Right cardiac atrium (tissue), 5 donors: ENCODE data around the gene QTRT2. TPM values are rescaled to one million over a fixed set of nuclear protein-coding genes. Genes with fewer than 3 reads are reported as not detected.
A peak's percentile ranks its signal among the peaks of the same experiment; 100 is the strongest.

Source experiments
- ATAC-seq, 2 donors: fragments of 200-7000 bp; cut with Tn5 transposase; one replicate each; pipeline versions ENCODE4 v1.8.0 to v1.9.1; 2020; ENCODE audit warnings: moderate library complexity in 2 of 2, mild to moderate bottlenecking in 1 of 2
- DNase-seq, 3 donors: peaks; one replicate each; pipeline ENCODE4 v3.0.0-alpha.2; 2020
- H3K27ac ChIP-seq: one replicate; pipeline ENCODE4 v1.5.1; 2013; ENCODE audit warnings: mild to moderate bottlenecking, low read length, control low read depth, moderate library complexity
- H3K27me3 ChIP-seq: one replicate; pipeline ENCODE4 v1.6.1; 2013; ENCODE audit not compliant: control insufficient read depth, insufficient read depth
- H3K4me1 ChIP-seq: one replicate; pipeline ENCODE4 v1.6.1; 2013; ENCODE audit warnings: low read length; ENCODE audit not compliant: control insufficient read depth, insufficient read depth
- H3K4me3 ChIP-seq: one replicate; pipeline ENCODE4 v1.5.1; 2013; ENCODE audit warnings: low read length, control low read depth
- H3K9me3 ChIP-seq: one replicate; pipeline ENCODE4 v1.6.1; 2013; ENCODE audit warnings: low read length; ENCODE audit not compliant: control insufficient read depth
- WGBS: extraction: QIAGEN DNeasy Blood & Tissue Kit; methylation state at CpG from one replicate; pipeline ENCODE4 v1.1.7; 2013; 5-methylcytosine and 5-hydroxymethylcytosine counted together
- intact Hi-C, 4 donors: fragments of 100-400 bp; cut with DNase I; formaldehyde crosslinking; loops; one replicate each; pipeline versions ENCODE4 v1.11.0 to v1.14.0; 2022 to 2023
- long read RNA-seq, 4 donors: library from polyadenylated mRNA; unstranded; transcript quantifications; one replicate each; pipeline ENCODE4 v2.0.0, GENCODE V29; 2020 to 2021
- polyA plus RNA-seq: library from polyadenylated mRNA; stranded (reverse); fragments of 200-250 nt; gene quantifications from one replicate; pipeline ENCODE4 v1.2.3, GENCODE V29; 2013
- total RNA-seq, 4 donors: library from RNA; stranded (reverse); fragmentation: NEBNext Ultra II Directional; extraction: Animal tissue kit (Norgen Biotek cat#: 25700); gene quantifications; one replicate each; pipeline ENCODE4 v1.2.1, GENCODE V29; 2021
- donor health status: healthy with polysubstance abuse.
- donor health status: DM: no; HTN: yes; CAD: no.
- donor health status: DM: no; HTN: no; CAD: no.
- donor health status: DM: no; HTN: yes; CAD: no; lungs with severe emphysema.
- donor health status: DM: yes; HTN: yes; CAD: no.

Gene QTRT2
- total RNA-seq (1 to 10 TPM; 7.0 to 9.4 (median 7.4) TPM), polyA plus RNA-seq (3.4 TPM)
- long read RNA-seq, donor 1, partial matches to known transcripts, result 2 of 6 reads
- long read RNA-seq, donor 1, other reads (novel, unspliced or antisense), result 3 of 6 reads
- long read RNA-seq, donor 2, full-length matches to known transcripts, result 2 of 4 reads
- long read RNA-seq, donor 2, partial matches to known transcripts, result 0 of 4 reads
- long read RNA-seq, donor 2, other reads (novel, unspliced or antisense), result 2 of 4 reads
- long read RNA-seq, donor 3, transcript QTRT2-212 (9 exons, 3,844 nt), result major isoform, 8 of 14 reads
- long read RNA-seq, donor 3, partial matches to known transcripts, result 1 of 14 reads
- long read RNA-seq, donor 3, other reads (novel, unspliced or antisense), result 4 of 14 reads
- long read RNA-seq, donor 4, partial matches to known transcripts, result 0 of 4 reads
- long read RNA-seq, donor 4, other reads (novel, unspliced or antisense), result 0 of 4 reads

- no peaks in the 10 kb centered on the region for H3K4me1 ChIP-seq
- peak; percentile 99 for DNase-seq
- intact Hi-C loops, result no loop called here
- H3K4me3 ChIP-seq, result peak within 1 kb of the TSS; percentile 83
- peak within 1 kb of the TSS; percentile 65 for H3K27ac ChIP-seq
- under 1% methylated on average over 49 of the region's 49 CpGs for WGBS
- peak; percentile 100 for ATAC-seq
- H3K9me3 ChIP-seq, result no peaks in the 10 kb centered on the region
- H3K27me3 ChIP-seq, result no peaks in the 10 kb centered on the region
These were observed at the start of gene QTRT2, which contains the start of gene CCDC191 for GRCh38 chr3:114056130-114057010. Gene QTRT2, plus strand, starts transcription at chr3:114056737. Its CDS starts 8,521 bp downstream, at chr3:114065258. Gene CCDC191, minus strand, starts transcription at chr3:114056526. Its CDS starts 60 bp downstream, at chr3:114056466.

- Histone ChIP-seq H3K9me3 (no peaks in the 10 kb centered on the region), H3K4me3 (no peak overlapping the region), H3K27me3 (no peaks in the 10 kb centered on the region), H3K4me1 (no peaks in the 10 kb centered on the region), H3K27ac (no peak overlapping the region)
- intact Hi-C loops, result no loop called here
- ATAC-seq (no peak), DNase-seq (no peak)
- WGBS, result 96% methylated on average over 2 of the region's 2 CpGs
These were observed 45.3 kb upstream of the QTRT2 start for GRCh38 chr3:114011059-114011797.

- Histone ChIP-seq H3K9me3 (no peaks in the 10 kb centered on the region), H3K27me3 (no peaks in the 10 kb centered on the region), H3K4me1 (no peaks in the 10 kb centered on the region), H3K27ac (no peak overlapping the region), H3K4me3 (no peak overlapping the region)
- intact Hi-C loops, result no loop called here
- WGBS, result 93% methylated on average over 7 of the region's 7 CpGs
- no peak for DNase-seq
- ATAC-seq, result no peak
These were observed 42.3 kb upstream of the QTRT2 start for GRCh38 chr3:114014211-114014610.

DNA sequence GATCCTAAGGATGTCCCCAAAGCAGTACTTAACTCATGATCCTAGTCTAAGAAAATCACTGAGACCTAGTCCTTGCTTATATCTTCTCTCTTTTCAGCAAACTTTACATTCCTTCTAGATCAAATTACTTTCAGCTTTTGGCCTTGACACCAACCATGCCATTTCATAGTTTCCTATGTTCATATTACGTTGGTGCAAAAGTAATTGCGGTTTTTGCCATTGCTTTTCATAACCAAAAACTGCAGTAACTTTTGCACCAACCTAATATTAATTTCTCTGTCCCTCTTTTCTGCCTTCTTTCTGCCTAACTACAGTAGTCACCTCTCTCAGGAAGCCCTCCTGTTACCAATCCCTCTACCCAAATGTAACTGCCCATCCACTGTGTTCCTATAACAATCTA is 37.1 kb upstream of the QTRT2 start:
- DNase-seq, result no peak
- Histone ChIP-seq H3K27ac (no peak overlapping the region), H3K27me3 (no peaks in the 10 kb centered on the region), H3K4me3 (no peak overlapping the region), H3K9me3 (no peaks in the 10 kb centered on the region), H3K4me1 (no peaks in the 10 kb centered on the region)
- intact Hi-C loops, result no loop called here
- ATAC-seq, result no peak
- WGBS, result 97% methylated on average over 2 of the region's 2 CpGs

DNA sequence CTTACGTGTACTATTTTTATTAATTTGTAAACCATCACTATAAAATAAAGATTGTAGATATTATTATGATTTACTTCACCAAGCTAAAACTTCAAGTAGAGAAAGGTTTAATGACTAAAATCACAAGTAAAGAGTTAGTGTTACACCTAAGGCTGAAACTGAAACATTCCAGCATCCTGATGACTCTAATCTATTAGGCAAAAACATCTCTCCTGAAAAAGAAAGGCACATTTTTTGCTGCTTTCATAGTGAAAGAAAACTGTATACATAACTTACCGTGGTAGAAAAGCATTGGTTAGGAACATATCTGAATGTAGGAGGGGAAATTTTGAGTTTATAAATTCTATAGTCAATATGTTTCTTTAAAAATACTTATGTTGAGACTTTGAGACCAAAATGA is 35.6 kb upstream of the QTRT2 start:
- DNase-seq, result no peak
- no peak for ATAC-seq
- H3K4me3 ChIP-seq, result no peak overlapping the region
- intact Hi-C loops, result no loop called here
- WGBS, result 88% methylated on average over 2 of the region's 2 CpGs
- H3K9me3 ChIP-seq, result no peaks in the 10 kb centered on the region
- H3K4me1 ChIP-seq, result no peaks in the 10 kb centered on the region
- H3K27me3 ChIP-seq, result no peaks in the 10 kb centered on the region
- H3K27ac ChIP-seq, result no peak overlapping the region

- DNase-seq (no peak), ATAC-seq (no peak)
- Histone ChIP-seq H3K27me3 (no peaks in the 10 kb centered on the region), H3K4me3 (no peak overlapping the region), H3K27ac (no peak overlapping the region), H3K9me3 (no peaks in the 10 kb centered on the region), H3K4me1 (no peaks in the 10 kb centered on the region)
- WGBS, result 77% methylated on average over 4 of the region's 4 CpGs
- intact Hi-C loops, result no loop called here
These were observed 34.3 kb upstream of the QTRT2 start for GRCh38 chr3:114022145-114022802.

DNA sequence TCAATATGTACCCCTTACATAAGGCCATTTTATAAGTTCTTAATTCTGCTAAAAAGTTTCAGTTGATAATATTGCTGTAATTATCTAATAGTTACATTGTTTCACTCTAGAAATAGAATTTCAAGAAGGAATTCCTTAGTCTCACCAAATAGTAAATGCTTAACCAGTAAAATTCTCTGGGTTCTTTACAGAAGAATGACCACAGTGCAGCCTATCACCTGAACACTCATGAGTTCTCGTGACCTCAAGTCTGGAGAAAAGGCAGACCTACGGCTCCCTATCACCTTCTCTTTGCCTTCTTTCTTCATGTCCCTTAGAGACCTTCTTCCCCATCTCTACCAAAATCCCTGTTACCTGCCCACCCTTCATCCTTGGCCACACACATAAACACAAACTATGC is 31.1 kb upstream of the QTRT2 start:
- DNase-seq, result no peak
- Histone ChIP-seq H3K27ac (no peak overlapping the region), H3K27me3 (no peaks in the 10 kb centered on the region), H3K4me1 (no peaks in the 10 kb centered on the region), H3K9me3 (no peaks in the 10 kb centered on the region), H3K4me3 (no peak overlapping the region)
- intact Hi-C loops, result no loop called here
- no peak for ATAC-seq
- WGBS, result 93% methylated on average over 2 of the region's 2 CpGs

- Histone ChIP-seq H3K9me3 (no peaks in the 10 kb centered on the region), H3K4me3 (no peak overlapping the region), H3K27me3 (no peaks in the 10 kb centered on the region), H3K4me1 (no peaks in the 10 kb centered on the region), H3K27ac (no peak overlapping the region)
- DNase-seq (no peak), ATAC-seq (no peak)
- 60% methylated on average over 2 of the region's 2 CpGs for WGBS
- intact Hi-C loops, result no loop called here
These were observed 30.2 kb upstream of the QTRT2 start for GRCh38 chr3:114026331-114026730.

GRCh38 chr3:114033721-114034120 is 22.8 kb upstream of the QTRT2 start:
- DNase-seq, result no peak
- Histone ChIP-seq H3K27me3 (no peaks in the 10 kb centered on the region), H3K4me1 (no peaks in the 10 kb centered on the region), H3K9me3 (no peaks in the 10 kb centered on the region), H3K4me3 (no peak overlapping the region), H3K27ac (no peak overlapping the region)
- ATAC-seq, result no peak
- WGBS, result 72% methylated on average over 1 of the region's 1 CpG
- intact Hi-C loops, result no loop called here

DNA sequence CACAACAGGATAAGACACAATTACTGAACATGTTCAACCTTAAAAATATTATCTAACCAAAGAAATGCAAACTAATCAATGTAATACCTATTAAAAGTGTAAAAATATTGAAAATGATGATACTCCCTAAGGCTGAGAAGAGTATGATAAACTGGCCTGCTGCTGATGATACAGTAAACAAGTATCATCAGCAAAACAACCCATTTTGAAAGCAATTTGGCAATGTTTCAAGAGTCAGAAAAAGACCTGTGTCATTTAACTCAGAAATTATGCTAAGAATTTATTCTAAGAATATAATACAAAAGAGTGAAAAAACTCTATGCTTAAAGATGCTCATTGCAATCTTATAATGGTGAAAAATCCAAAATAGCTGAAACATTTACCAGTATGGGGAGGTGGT is 22.3 kb upstream of the QTRT2 start:
- ATAC-seq (no peak), DNase-seq (no peak)
- intact Hi-C loops, result no loop called here
- H3K27ac ChIP-seq, result no peak overlapping the region
- no peaks in the 10 kb centered on the region for H3K4me1 ChIP-seq
- H3K27me3 ChIP-seq, result no peaks in the 10 kb centered on the region
- no peaks in the 10 kb centered on the region for H3K9me3 ChIP-seq
- H3K4me3 ChIP-seq, result no peak overlapping the region
